ENCODE results near the gene CDKN3. TPM values are rescaled to one million over a fixed set of nuclear protein-coding genes. Genes with fewer than 3 reads are reported as not detected.

Gene CDKN3
- polyA plus RNA-seq: 1 to 10 TPM; 2.7 to 6.4 (median 6.4) TPM

GRCh38 chr14:54396493-54397335 lies at the start of gene CDKN3:
TSS of gene CDKN3 (plus strand) at chr14:54397007. CDS start at chr14:54397069, 62 bp downstream.
- H3K27ac Mint-ChIP-seq: peak within 1 kb of the TSS; percentile 29 to 89 (median 74)
- no peaks in the 10 kb centered on the region for H3K9me3 Mint-ChIP-seq
- peaks cover 3 to 9% (median 9%) of the 10 kb centered on the region in 3 donors for H3K27me3 Mint-ChIP-seq (ENCODE audit: low read depth in 3 of 3)
- H3K4me1 Mint-ChIP-seq: peaks cover 14 to 19% of the 10 kb centered on the region in 2 donors
- DNase-seq: peak; percentile 98 to 99 (median 98)
- no peaks in the 10 kb centered on the region for H3K36me3 Mint-ChIP-seq
- H3K4me3 Mint-ChIP-seq: peak within 1 kb of the TSS; percentile 79 to 93 (median 89)

GRCh38 chr14:54347044-54347443 lies 49.8 kb upstream of the CDKN3 start:
- Mint-ChIP-seq H3K36me3 (no peaks in the 10 kb centered on the region), H3K4me3 (no peak overlapping the region), H3K4me1 (no peaks in the 10 kb centered on the region), H3K27me3 (ENCODE audit: low read depth in 3 of 3) (peaks cover 2 to 7% (median 4%) of the 10 kb centered on the region in 3 donors), H3K9me3 (no peaks in the 10 kb centered on the region), H3K27ac (no peak overlapping the region)
- DNase-seq: no peak

GRCh38 chr14:54348001-54348611 lies 48.7 kb upstream of the CDKN3 start:
- Mint-ChIP-seq H3K27me3 (ENCODE audit: low read depth in 3 of 3) (peaks cover 2 to 5% (median 3%) of the 10 kb centered on the region in 3 donors), H3K36me3 (no peaks in the 10 kb centered on the region), H3K4me1 (no peaks in the 10 kb centered on the region), H3K9me3 (no peaks in the 10 kb centered on the region), H3K4me3 (no peak overlapping the region), H3K27ac (no peak overlapping the region)
- peak in 1 of 3 donors; percentile 1 for DNase-seq

- Mint-ChIP-seq H3K27me3 (ENCODE audit: low read depth in 3 of 3) (peaks cover 2 to 5% (median 3%) of the 10 kb centered on the region in 3 donors), H3K4me3 (no peak overlapping the region), H3K4me1 (no peaks in the 10 kb centered on the region), H3K9me3 (no peaks in the 10 kb centered on the region), H3K27ac (no peak overlapping the region), H3K36me3 (no peaks in the 10 kb centered on the region)
- no peak for DNase-seq
Measured at GRCh38 chr14:54348923-54349620, 47.7 kb upstream of the CDKN3 start.

- Mint-ChIP-seq H3K4me3 (no peak overlapping the region), H3K36me3 (no peaks in the 10 kb centered on the region), H3K4me1 (no peaks in the 10 kb centered on the region), H3K27ac (no peak overlapping the region), H3K27me3 (ENCODE audit: low read depth in 3 of 3) (peaks cover 2 to 8% (median 3%) of the 10 kb centered on the region in 3 donors), H3K9me3 (no peaks in the 10 kb centered on the region)
- no peak for DNase-seq
Measured at GRCh38 chr14:54349713-54350112, 47.1 kb upstream of the CDKN3 start.

- no peaks in the 10 kb centered on the region for H3K4me1 Mint-ChIP-seq
- H3K4me3 Mint-ChIP-seq: no peak overlapping the region
- H3K27ac Mint-ChIP-seq: no peak overlapping the region
- H3K36me3 Mint-ChIP-seq: no peaks in the 10 kb centered on the region
- DNase-seq: no peak
- H3K9me3 Mint-ChIP-seq: no peaks in the 10 kb centered on the region
- peaks cover 2 to 8% (median 3%) of the 10 kb centered on the region in 3 donors for H3K27me3 Mint-ChIP-seq (ENCODE audit: low read depth in 3 of 3)
Measured at GRCh38 chr14:54350203-54350602, 46.6 kb upstream of the CDKN3 start.

- H3K27me3 Mint-ChIP-seq (ENCODE audit: low read depth in 3 of 3): peaks cover 0 to 12% (median 9%) of the 10 kb centered on the region in 3 donors
Measured at GRCh38 chr14:54353266-54353665, 43.5 kb upstream of the CDKN3 start.

GRCh38 chr14:54353694-54354093 lies 43.1 kb upstream of the CDKN3 start:
- no peak for DNase-seq
- Mint-ChIP-seq H3K36me3 (no peaks in the 10 kb centered on the region), H3K27me3 (ENCODE audit: low read depth in 3 of 3) (peaks cover 0 to 11% (median 10%) of the 10 kb centered on the region in 3 donors), H3K9me3 (no peaks in the 10 kb centered on the region), H3K4me3 (no peak overlapping the region), H3K27ac (no peak overlapping the region), H3K4me1 (no peaks in the 10 kb centered on the region)

More at GRCh38 chr14:54353266-54353665, 43.5 kb upstream of the CDKN3 start:
- no peak for DNase-seq
- Mint-ChIP-seq H3K36me3 (no peaks in the 10 kb centered on the region), H3K4me1 (no peaks in the 10 kb centered on the region), H3K9me3 (no peaks in the 10 kb centered on the region), H3K4me3 (no peak overlapping the region), H3K27ac (no peak overlapping the region)

GRCh38 chr14:54354096-54354495 lies 42.7 kb upstream of the CDKN3 start:
- H3K27ac Mint-ChIP-seq: no peak overlapping the region
- H3K4me3 Mint-ChIP-seq: no peak overlapping the region
- H3K4me1 Mint-ChIP-seq: no peaks in the 10 kb centered on the region
- DNase-seq: no peak
- H3K27me3 Mint-ChIP-seq (ENCODE audit: low read depth in 3 of 3): peaks cover 0 to 14% (median 11%) of the 10 kb centered on the region in 3 donors
- no peaks in the 10 kb centered on the region for H3K36me3 Mint-ChIP-seq
- no peaks in the 10 kb centered on the region for H3K9me3 Mint-ChIP-seq

- DNase-seq: no peak
- H3K27me3 Mint-ChIP-seq (ENCODE audit: low read depth in 3 of 3): peaks cover 0 to 14% (median 13%) of the 10 kb centered on the region in 3 donors
- H3K4me3 Mint-ChIP-seq: no peak overlapping the region
- no peak overlapping the region for H3K27ac Mint-ChIP-seq
- H3K36me3 Mint-ChIP-seq: no peaks in the 10 kb centered on the region
- no peaks in the 10 kb centered on the region for H3K9me3 Mint-ChIP-seq
- no peaks in the 10 kb centered on the region for H3K4me1 Mint-ChIP-seq
Measured at GRCh38 chr14:54354968-54355641, 41.7 kb upstream of the CDKN3 start.

GRCh38 chr14:54355698-54356097 lies 41.1 kb upstream of the CDKN3 start:
- Mint-ChIP-seq H3K27ac (no peak overlapping the region), H3K36me3 (no peaks in the 10 kb centered on the region), H3K4me1 (no peaks in the 10 kb centered on the region), H3K4me3 (no peak overlapping the region), H3K27me3 (ENCODE audit: low read depth in 3 of 3) (peaks cover 0 to 17% (median 13%) of the 10 kb centered on the region in 3 donors), H3K9me3 (no peaks in the 10 kb centered on the region)
- DNase-seq: no peak

- H3K27me3 Mint-ChIP-seq (ENCODE audit: low read depth in 3 of 3): peaks cover 0 to 17% (median 10%) of the 10 kb centered on the region in 3 donors
Measured at GRCh38 chr14:54356172-54356571, 40.6 kb upstream of the CDKN3 start.

GRCh38 chr14:54360667-54361066 lies 36.1 kb upstream of the CDKN3 start:
- Mint-ChIP-seq H3K9me3 (no peaks in the 10 kb centered on the region), H3K27me3 (ENCODE audit: low read depth in 3 of 3) (peaks cover 0 to 17% (median 5%) of the 10 kb centered on the region in 3 donors)

More at GRCh38 chr14:54356172-54356571, 40.6 kb upstream of the CDKN3 start:
- Mint-ChIP-seq H3K4me1 (no peaks in the 10 kb centered on the region), H3K27ac (no peak overlapping the region), H3K36me3 (no peaks in the 10 kb centered on the region), H3K9me3 (no peaks in the 10 kb centered on the region), H3K4me3 (no peak overlapping the region)
- no peak for DNase-seq

More at GRCh38 chr14:54360667-54361066, 36.1 kb upstream of the CDKN3 start:
- H3K36me3 Mint-ChIP-seq: no peaks in the 10 kb centered on the region
- no peak overlapping the region for H3K4me3 Mint-ChIP-seq
- H3K4me1 Mint-ChIP-seq: no peaks in the 10 kb centered on the region
- no peak overlapping the region for H3K27ac Mint-ChIP-seq
- no peak for DNase-seq
